Fibroblast of upper back skin (primary cell): ENCODE measurements around the gene GPC6.

Source experiments
- DNase-seq: peaks from one replicate; pipeline ENCODE4 v3.0.0-alpha.2; 2013

The GPC6 gene

GRCh38 chr13:93517658-93518057 is 291.1 kb downstream of the GPC6 start:
- no peak for DNase-seq

- DNase-seq: no peak
Measured at GRCh38 chr13:93521307-93521706, 294.7 kb downstream of the GPC6 start.

DNA sequence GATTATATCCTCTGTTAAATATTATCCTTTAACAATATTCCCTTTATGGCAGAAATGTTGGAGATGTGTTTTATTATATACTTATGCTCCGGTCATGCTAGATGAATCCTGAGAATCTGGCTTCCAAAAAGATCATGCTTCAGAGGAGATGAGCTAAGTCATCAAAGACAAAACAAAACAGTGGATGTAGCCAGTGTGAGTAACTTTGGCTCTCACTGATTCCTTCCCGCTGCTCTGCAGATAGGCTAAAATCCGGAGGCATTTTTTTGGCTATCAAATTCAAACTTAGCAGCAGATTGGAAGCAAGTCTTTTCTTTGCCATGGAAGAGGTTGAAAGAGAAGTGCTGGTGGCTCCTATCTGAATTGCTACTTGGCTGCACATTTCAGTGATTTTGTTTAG is 295.9 kb downstream of the GPC6 start:
- peak; percentile 60 for DNase-seq

DNA sequence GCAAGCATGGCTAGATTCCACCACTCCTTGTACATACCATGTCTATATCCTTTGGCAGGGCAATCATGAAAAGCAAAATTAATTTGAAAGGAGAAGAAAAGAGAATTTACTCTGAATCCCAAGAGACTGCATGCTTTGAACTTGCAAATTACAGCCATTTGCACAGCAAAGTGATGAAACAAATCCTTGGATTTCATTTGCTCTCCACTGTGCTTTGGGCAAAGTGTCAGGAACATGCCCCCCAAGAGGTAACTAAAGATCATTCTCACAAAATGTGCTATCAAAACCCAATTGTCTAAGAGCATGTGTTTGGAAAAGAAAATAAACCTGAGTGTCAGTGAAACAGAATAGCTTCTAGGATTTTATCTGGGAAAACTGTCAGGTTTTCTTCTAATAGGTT is 298.5 kb downstream of the GPC6 start:
- DNase-seq: no peak

GRCh38 chr13:93527748-93528297 is 301.2 kb downstream of the GPC6 start:
- no peak for DNase-seq

DNA sequence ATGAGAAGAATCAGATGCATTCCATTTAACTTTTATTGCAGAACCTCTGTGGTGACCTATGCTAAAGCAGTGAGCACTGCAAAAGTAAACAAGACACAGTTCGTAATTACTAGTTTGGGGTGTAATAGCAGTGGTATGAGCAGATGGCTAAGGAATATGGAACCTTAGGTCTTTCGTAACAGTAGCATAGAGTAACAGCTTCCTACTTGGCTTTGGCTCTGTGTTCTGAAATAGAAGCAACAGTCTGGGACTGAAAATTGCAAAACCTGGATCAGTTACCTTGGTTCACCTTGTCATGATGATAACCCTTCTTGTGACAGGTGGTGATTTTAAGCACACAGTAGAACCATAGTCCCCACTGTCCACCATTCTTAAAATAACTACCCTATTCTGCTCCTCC is 303.4 kb downstream of the GPC6 start:
- no peak for DNase-seq

DNA sequence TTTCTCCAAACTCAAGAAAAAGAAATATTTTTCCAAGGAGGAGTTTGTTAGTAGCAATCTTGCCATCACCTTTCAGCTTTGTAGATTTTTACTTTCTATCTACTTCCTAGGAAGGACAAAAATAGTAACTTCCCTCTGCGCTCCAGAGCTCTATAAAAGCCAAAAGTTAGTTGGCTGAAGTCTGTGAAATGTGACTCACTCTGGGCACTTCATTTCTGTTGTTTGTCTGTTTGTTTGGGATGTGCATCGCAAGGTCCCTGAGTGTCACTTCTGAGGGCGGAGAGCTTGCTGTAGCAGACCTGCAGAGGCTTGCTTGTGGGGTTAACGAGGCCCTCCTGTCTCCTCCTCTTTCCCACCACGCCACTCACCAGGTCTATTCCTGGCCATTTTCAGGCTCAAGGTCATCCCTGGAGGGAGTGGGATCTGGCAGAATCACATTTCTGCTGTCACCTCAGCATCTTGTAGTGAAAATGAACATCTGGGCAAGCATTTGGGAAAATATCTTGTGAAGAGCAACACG is 307.6 kb downstream of the GPC6 start:
- no peak for DNase-seq

- DNase-seq: peak; percentile 54
Measured at GRCh38 chr13:93535251-93535650, 308.6 kb downstream of the GPC6 start.

- no peak for DNase-seq
Measured at GRCh38 chr13:93539914-93540313, 313.3 kb downstream of the GPC6 start.

DNA sequence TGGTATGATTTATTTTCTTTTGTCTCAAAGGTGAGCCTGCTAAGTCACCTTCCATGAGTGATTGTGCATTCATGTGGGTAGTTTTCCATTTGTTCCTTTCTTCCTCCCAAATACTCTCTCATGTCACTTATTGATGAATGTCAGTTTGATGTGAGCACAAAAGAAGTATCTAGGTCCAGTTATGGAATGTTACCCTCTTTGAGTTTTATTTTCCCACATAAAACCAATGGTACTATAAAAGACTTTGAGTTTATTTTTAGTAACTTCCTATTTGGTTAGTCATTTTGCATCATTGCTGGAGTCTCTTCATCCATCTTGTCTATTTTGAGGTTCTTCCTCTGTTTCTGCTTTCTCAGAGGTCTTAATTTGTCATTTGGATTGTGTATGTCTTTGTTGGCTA is 321.3 kb downstream of the GPC6 start:
- DNase-seq: peak; percentile 41

GRCh38 chr13:93549326-93550005 is 322.9 kb downstream of the GPC6 start:
- DNase-seq: peak; percentile 40

GRCh38 chr13:93550236-93550635 is 323.6 kb downstream of the GPC6 start:
- DNase-seq: no peak

DNA sequence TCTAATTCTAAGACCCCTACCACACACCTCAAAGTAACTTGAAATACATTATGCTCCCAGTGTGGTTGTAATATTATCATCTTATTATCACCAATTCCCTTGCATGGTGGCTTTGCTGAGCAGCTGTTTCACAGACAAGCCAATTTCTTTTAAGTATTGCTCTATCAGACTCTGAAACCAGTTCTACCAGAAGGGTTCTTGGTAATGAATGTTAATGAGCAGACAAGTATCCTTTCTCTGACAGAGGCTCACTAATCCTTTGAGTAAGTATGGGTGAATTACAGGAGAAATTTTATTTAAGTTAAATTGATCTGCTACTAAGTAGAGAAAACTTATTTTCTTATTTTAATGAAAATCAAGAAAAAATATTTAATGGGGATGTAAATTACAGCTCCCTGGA is 326.0 kb downstream of the GPC6 start:
- no peak for DNase-seq

- DNase-seq: no peak
Measured at GRCh38 chr13:93554514-93554913, 327.9 kb downstream of the GPC6 start.

GRCh38 chr13:93558637-93559036 is 332.0 kb downstream of the GPC6 start:
- DNase-seq: no peak

- DNase-seq: peak; percentile 78
Measured at GRCh38 chr13:93559718-93560117, 333.1 kb downstream of the GPC6 start.

GRCh38 chr13:93561576-93562225 is 335.1 kb downstream of the GPC6 start:
- no peak for DNase-seq

DNA sequence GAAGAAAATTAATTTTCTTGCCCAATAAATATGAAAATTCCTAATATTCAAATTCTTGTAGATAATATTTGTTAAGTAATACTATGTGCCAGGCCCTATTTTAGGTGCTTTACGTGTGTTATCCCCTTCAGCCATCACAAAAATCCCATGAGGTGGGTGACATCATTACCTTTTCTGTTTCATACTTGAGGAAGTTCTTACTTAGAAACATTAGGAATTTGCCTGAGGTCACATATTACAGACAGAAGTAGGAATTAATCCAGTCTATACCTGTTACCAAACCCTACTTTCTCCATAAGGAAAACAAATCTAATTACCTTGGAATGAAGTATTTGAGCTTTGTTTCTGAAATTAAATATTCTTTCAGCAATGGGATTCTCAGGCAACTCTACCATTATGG is 336.1 kb downstream of the GPC6 start:
- DNase-seq: no peak

GRCh38 chr13:93577105-93577504 is 350.5 kb downstream of the GPC6 start:
- DNase-seq: no peak

DNA sequence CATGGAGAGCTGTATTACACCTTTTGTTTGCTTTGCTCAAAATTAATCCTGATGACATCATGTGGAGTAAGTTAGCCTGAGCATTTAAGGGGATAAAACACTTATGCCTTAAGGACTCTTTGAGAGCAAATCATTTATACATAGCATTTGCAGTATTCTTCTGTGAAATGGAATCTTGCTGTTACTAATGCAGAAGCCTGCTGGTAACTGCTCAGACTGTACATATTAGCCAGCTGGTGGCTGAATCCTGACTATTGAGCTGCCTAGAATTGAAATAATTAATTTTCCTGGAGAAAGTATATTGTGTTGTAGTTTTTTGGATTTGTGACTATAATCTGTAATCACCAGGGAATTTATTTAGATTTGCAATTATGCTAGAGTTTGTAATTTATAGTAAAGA is 363.2 kb downstream of the GPC6 start:
- no peak for DNase-seq

DNA sequence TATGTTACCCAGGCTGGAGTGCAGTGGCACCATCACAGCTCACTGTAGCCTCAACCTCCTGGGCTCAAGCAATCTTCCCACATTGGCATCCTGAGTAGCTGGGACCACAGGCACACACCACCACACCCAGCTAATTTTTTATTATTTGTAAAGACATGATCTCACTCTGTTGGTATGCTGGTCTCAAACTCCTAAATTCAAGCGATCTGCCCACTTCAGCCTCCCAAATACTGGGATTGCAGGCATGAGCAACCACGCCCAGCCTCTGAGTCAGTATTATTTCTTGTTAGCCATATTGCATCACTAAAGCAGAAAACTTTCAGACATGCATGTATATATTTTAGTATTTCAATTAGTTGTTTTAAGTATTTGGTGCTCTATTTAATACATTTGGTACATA is 376.4 kb downstream of the GPC6 start:
- peak; percentile 90 for DNase-seq

DNA sequence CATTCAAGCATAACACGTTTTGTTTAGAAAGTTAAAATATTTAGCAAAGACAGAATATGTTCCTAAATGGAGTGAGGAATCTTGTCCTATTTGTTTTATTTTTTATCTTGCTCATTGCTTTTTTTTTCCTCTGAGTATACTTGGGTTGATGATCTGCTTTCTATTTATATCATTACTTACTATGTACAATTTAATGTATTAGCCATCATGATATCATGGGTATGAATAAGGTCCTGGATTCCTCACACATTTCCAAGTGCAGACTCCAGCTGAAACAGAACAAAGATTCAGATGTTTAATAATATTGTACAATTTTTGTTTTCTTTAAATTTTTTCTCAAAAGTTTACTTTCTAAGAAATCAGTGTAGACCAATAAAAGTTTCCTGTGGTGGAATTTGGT is 388.2 kb downstream of the GPC6 start:
- DNase-seq: no peak

DNA sequence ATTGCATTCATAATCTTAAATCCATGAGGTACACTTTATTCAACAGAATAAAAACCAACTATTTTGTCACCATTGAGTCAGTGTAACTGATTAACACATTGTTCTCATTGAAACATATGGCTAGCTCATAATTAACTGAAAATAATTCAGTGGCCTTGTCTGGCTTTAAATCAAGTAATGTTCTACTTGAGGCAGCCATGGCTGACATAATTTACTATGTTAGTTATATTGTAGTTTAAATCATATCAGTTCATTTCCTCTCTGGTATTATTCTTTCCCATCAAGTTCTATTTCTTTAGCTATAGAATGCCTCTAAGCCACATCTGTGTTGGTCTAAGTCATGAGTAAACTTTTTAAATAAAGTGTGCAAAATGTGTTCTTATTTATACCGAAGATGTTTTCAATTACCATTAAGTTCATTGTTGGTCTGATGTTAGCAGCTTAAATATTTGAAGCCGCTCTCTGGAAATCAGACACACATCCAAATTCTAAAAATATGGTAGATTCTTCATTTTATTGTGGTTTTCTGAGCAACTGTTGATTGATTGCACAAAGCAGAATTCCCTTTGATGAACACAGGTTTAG is 393.7 kb downstream of the GPC6 start:
- peak; percentile 91 for DNase-seq

GRCh38 chr13:93621051-93621450 is 394.4 kb downstream of the GPC6 start:
- no peak for DNase-seq
